ENCODE data around the gene PSMD2.
A peak's percentile ranks its signal among the peaks of the same experiment; 100 is the strongest.
"Not testable (repeated sequence)": the region's sequence is repeated elsewhere in the genome, so short reads cannot be mapped to it uniquely, and the experiment has no call there.

PSMD2 gene

DNA sequence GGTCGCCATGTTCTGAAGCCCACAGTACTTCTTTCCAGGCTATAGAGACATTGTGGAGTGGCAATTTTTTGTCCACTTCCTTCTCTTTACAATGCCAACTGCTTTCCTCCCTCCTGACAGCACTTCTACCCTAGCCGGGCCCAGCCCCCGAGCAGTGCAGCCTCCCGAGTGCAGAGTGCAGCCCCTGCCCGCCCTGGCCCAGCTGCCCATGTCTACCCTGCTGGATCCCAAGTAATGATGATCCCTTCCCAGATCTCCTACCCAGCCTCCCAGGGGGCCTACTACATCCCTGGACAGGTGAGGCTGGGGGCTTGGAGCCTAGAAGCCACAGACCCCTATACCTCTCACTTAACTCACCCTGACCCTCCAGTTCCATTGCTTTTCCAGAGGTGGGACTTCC lies 18.2 kb downstream of the PSMD2 start:
- no peak for DNase-seq

- peak in 1 of 2 experiments; percentile 40 for DNase-seq
Measured at GRCh38 chr3:184320104-184320445, 21.0 kb downstream of the PSMD2 start.

GRCh38 chr3:184321666-184322065 lies 22.6 kb downstream of the PSMD2 start:
- DNase-seq, result no peak

DNA sequence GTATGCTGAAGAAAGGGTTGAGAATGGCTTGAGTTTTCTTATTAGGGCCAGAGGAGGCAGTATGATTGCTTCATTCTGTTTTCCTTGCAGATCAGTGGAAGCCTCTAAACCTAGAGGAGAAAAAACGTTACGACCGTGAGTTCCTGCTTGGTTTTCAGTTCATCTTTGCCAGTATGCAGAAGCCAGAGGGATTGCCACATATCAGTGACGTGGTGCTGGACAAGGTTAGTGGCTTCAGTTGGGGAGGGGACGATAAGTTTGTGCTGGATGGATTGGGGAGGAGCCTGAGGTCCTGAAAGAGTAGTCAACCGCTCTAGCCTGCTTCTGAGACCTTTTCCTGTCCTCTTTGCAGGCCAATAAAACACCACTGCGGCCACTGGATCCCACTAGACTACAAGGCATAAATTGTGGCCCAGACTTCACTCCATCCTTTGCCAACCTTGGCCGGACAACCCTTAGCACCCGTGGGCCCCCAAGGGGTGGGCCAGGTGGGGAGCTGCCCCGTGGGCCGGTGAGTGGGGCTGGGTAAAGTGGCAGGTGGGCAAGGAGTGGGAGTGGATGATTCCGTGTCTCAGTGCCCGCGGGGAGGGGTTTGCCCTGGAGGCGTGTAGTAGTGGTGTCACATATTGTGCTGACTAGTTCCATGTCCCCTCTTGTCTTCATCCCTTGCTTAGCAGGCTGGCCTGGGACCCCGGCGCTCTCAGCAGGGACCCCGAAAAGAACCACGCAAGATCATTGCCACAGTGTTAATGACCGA lies 23.9 kb downstream of the PSMD2 start:
- DNase-seq, result no peak

GRCh38 chr3:184323696-184324095 lies 24.7 kb downstream of the PSMD2 start:
- no peak for DNase-seq

DNA sequence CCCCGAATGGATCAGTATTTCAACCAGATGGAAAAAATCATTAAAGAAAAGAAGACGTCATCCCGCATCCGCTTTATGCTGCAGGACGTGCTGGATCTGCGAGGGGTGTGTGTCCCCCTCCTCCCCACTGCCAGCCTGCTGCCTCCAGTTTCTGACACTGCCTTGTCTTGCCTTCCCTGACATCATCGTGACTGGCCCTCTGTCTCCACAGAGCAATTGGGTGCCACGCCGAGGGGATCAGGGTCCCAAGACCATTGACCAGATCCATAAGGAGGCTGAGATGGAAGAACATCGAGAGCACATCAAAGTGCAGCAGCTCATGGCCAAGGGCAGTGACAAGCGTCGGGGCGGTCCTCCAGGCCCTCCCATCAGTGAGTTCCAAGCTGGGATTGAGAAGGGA lies 26.2 kb downstream of the PSMD2 start:
- DNase-seq, result no peak

DNA sequence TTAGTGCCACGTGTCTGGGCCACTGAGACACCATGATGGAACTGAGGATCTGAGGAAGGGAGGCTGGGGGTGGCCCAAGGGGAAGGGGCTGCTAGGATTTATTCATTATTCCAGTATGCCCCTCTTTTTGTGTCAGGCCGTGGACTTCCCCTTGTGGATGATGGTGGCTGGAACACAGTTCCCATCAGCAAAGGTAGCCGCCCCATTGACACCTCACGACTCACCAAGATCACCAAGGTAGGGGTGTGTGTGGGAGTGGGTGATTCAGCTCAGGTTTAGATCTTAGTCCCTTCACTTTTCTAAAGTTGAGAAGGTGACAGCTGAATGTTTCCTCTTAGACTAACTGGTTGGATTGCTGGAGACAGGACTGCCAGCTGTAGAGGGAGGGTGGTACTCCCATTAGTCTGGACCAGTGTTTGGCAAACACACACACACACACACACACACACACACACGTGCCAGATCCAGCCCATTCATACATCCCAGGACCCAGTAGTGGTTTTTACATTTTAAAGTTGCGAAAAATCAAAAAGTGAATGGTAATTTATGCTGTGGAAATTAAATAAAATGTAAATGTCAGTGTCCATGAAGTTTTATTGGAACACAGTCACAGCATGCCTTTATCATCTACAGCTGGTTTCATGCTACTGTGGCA lies 26.8 kb downstream of the PSMD2 start:
- DNase-seq, result no peak

DNA sequence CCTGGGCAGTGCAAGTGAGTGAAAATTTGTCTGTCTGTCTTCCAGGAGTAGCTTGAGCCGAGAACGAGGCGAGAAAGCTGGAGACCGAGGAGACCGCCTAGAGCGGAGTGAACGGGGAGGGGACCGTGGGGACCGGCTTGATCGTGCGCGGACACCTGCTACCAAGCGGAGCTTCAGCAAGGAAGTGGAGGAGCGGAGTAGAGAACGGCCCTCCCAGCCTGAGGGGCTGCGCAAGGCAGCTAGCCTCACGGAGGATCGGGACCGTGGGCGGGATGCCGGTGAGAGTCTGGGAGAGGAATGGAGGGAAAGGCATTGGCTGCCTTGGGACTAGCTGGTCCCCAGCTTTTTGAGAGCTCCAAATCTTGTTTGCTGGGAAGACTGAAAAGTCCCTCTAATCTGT lies 28.1 kb downstream of the PSMD2 start:
- no peak for DNase-seq

DNA sequence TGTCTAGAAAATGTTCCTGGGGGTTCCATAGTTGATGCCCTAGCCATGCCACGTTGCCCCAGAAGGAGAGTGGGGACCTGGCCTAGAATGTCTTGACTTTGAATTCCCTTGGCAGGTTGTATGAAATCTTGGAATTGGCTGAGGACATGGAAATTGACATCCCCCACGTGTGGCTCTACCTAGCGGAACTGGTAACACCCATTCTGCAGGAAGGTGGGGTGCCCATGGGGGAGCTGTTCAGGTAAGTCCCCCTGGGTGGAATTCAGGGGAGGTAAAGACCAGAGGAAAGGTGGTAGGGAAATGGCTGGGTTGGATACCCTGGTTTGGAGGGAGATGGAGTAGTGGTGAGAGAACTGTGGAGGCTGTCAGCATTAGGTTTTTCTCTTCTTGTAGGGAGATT lies 29.5 kb downstream of the PSMD2 start:
- no peak for DNase-seq

DNA sequence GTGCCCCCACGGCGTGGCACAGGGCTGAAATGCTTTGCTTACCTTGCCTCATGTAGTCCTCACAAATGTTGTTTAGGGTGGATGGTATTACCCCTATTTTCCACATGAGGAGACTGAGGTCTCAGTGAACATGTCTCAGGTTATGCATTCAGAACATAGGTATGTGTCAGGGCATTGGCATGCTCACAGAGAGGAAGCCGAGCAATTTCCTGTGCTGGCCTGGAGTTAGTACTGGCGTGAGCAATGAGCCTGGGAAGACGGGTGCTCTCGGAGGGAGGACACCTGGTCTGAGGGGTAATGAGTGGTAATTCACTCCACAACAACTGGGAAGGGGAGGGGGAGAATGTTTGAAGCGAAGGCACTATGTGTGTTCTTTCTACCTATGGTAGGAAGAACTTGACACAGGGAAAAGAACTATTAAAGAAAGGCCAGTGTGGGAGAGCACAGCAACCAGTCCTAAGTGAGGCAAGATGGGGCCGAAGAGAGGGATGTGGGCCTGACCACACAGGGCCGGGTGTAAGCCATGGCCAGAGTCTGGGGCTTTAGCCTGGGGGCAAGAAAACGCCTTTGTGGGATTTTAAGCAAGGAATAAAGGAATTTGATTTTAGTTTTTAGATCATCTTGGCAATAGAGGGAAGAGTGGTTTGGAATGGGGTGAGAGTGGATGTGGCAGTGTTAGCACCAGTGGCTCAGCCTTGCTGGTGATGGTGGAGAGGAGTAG lies 33.5 kb downstream of the PSMD2 start:
- no peak for DNase-seq

DNA sequence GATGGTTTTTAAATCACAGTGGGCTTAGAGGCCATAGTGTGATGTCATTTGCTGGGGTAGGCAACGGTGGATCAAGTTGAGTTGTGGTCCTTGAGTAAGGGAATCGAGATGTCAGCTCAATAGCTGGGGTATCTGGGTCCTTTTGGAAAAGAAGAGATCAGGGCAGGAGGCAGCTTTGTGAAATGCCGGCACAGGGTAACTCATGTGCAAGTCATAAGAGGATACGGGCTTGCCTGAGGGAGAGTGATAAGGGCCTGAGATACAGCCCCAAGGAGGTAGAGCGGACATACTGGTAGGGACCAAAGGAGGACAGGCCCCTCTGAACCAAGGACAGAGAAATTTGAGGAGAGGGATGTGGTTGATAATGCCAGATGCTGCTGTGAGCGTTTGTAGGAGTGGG lies 34.1 kb downstream of the PSMD2 start:
- no peak for DNase-seq

DNA sequence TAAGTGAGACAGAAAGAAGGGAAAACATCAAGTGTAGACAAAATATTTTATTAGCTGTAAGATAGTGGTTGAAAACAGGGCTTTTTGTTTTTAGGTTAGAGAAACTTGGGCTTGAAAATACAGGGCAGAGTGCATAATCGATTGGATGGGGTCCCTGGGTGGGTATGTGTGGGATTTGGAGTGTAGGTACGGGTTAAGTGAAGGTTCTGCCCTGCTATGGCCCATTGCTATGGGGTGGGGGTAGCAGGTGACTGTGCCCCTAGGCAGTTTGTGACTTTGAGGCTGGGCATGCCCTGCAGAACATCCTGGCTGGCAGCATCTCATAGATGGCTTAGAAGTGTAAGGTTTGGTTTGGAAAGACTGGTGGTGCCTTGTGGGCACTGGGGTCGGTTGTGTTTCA lies 34.7 kb downstream of the PSMD2 start:
- no peak for DNase-seq

DNA sequence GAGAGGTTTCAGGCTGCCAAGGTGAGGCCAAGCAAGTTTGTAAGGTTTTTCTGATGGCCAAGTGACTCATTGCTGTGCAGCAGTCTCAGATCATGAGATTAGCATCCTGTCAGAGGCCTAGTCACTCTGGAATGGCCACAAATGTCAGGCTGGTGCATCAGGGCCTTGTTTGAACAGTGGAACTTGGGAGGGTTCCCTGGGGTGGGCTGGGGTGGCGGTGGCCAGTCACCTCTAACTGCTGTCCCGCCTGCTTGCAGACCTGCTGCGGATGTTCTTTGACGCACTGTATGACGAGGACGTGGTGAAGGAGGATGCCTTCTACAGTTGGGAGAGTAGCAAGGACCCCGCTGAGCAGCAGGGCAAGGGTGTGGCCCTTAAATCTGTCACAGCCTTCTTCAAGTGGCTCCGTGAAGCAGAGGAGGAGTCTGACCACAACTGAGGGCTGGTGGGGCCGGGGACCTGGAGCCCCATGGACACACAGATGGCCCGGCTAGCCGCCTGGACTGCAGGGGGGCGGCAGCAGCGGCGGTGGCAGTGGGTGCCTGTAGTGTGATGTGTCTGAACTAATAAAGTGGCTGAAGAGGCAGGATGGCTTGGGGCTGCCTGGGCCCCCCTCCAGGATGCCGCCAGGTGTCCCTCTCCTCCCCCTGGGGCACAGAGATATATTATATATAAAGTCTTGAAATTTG lies 35.6 kb downstream of the PSMD2 start:
- no peak for DNase-seq

DNA sequence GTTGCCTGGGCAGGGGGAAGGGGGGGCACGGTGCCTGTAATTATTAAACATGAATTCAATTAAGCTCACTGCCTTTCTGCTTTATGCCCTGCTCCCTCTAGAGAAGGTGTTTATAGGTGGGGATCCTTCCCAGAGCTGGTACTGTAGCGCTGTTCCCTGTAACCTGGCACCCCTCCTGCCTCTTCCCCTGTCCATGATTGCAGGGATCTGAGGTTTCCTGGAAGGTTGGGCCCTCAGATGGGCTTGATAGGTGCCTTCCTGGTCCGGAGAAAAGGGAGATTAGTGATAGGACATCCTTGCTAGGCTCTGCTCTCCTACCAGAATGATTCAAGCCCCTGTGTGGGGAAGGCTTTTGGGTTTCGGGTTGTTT lies 36.2 kb downstream of the PSMD2 start:
- DNase-seq, result no peak

- peak; percentile 54 to 70 for DNase-seq
Measured at GRCh38 chr3:184335661-184336546, 36.9 kb downstream of the PSMD2 start.

DNA sequence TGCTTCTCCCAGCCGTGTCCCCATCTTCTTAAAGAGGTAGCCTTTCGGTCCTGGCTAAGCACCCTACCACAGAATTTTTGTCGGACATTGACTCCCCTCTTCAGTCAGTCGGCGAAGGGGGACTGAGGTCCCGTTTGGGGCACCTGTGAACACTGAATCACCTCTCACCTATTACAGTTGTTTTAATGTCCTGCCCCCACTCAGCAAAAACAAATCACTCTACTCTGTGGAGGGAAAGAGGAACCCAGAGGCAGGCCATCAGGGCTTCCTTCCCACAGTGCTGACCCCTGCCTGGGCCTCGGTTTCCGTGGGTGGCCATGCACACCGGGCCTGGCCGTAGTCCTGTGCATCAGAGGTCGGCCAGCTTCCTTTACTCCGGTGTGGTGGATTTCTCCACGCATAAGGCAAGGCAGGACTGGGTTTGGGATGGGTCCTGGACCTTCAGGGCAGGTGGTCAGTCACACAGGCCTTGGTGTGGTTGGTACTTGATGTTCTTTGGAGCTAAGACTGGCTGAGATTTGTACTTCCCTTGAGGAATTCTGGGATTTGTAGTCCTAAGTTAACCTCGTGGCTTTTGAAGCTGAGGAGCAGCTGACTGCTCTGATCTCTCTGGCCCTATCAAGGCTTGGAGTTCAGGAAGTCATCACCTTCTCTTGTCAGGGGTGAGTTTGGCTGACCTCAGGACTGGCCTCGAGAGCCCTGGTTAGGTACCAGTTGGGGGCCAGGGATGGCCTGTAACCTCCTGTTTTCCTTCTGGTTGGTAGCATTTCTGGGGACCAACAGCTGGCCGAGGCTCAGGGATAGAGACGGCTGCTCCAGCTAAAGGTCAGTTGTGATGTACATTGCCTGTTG lies 37.7 kb downstream of the PSMD2 start:
- peak in 1 of 2 experiments; percentile 51 for DNase-seq

- DNase-seq, result no peak
Measured at GRCh38 chr3:184337399-184337714, 38.3 kb downstream of the PSMD2 start, which contains the start of gene FAM131A. TSS of gene FAM131A (plus strand) at chr3:184337600. CDS start at chr3:184337631, 31 bp downstream.

- DNase-seq, result no peak
Measured at GRCh38 chr3:184337981-184338380, 38.9 kb downstream of the PSMD2 start.

DNA sequence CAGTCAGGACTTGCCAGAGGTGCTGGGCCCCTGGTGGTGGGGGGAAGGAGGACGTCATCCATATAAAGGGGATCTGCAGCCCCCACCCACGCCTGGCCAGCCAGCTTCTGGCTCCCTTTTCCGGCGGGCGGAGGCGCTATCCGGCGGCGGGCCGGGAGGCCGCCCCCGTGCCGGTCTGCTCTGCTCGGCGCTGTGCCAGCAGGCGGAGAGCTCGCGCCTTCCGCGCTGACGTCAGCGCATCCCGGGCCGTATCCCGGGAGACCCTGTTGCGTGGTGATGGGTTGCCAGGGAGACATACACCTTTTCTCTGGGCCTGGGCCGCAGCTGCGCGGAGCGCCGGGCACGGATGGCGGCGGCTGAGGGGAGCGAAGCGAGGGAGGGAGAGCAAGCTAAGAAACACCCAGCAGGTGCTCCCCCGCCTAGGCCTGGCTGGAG lies 39.5 kb downstream of the PSMD2 start:
- peak; percentile 87 to 95 for DNase-seq

- no peak for DNase-seq
Measured at GRCh38 chr3:184339001-184339400, 40.0 kb downstream of the PSMD2 start.

DNA sequence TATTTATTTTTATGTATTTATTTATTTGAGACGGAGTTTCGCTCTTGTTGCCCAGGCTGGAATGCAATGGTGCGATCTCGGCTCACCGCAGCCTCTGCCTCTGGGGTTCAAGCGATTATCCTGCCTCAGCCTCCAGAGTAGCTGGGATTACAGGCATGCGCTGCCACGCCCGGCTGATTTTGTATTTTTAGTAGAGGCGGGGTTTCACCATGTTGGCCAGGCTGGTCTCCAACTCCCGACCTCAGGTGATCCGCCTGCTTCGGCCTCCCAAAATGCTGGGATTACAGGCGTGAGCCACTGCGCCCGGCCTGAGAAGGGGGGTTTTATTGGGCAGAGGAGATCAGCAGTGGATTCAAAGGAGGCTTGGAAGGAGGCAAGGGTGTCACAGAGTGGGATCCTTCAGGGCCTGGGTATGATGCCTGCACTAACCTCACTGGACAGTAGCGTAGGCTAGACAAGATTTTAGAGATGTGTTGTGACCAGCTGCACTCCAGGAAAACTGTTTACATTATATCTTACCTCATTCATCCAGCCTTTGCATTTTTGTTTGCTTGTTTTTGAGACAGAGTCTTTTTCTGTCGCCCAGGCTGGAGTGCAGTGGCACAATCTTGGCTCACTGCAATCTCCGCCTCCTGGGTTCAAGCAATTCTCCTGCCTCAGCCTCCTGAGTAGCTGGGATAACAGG lies 40.6 kb downstream of the PSMD2 start:
- DNase-seq, result not testable (repeated sequence)

All from NCI-H524 (cell line).